Measurements from ENCODE around the gene BCHE. TPM values are rescaled to one million over a fixed set of nuclear protein-coding genes. Genes with fewer than 3 reads are reported as not detected.

The BCHE gene
- 0.19 and 0.29 TPM in 2 replicates for total RNA-seq (2014; rRNA removed)
- not detected for polyA plus RNA-seq (2012)

GRCh38 chr3:165837058-165837525 is at the start of gene BCHE:
Gene BCHE, minus strand, starts transcription at chr3:165837423. Its CDS starts 6,390 bp downstream, at chr3:165831033.
- DNase-seq (ENCODE audit: low read depth), result no peak

GRCh38 chr3:165885558-165886270 is 48.5 kb upstream of the BCHE start:
- no peak for DNase-seq (ENCODE audit: low read depth)

- no peak for DNase-seq (ENCODE audit: low read depth)
Measured at GRCh38 chr3:165884518-165884917, 47.3 kb upstream of the BCHE start.

- no peak for DNase-seq (ENCODE audit: low read depth)
Measured at GRCh38 chr3:165883863-165884478, 46.7 kb upstream of the BCHE start.

- DNase-seq (ENCODE audit: low read depth), result no peak
Measured at GRCh38 chr3:165883117-165883516, 45.9 kb upstream of the BCHE start.

- DNase-seq (ENCODE audit: low read depth), result no peak
Measured at GRCh38 chr3:165875644-165876043, 38.4 kb upstream of the BCHE start.

- DNase-seq (ENCODE audit: low read depth), result no peak
Measured at GRCh38 chr3:165874663-165875489, 37.7 kb upstream of the BCHE start.

- no peak for DNase-seq (ENCODE audit: low read depth)
Measured at GRCh38 chr3:165868088-165868487, 30.9 kb upstream of the BCHE start.

GRCh38 chr3:165859061-165859460 is 21.8 kb upstream of the BCHE start:
- no peak for DNase-seq (ENCODE audit: low read depth)

- no peak for DNase-seq (ENCODE audit: low read depth)
Measured at GRCh38 chr3:165855581-165855980, 18.4 kb upstream of the BCHE start.

GRCh38 chr3:165854696-165855095 is 17.5 kb upstream of the BCHE start:
- DNase-seq (ENCODE audit: low read depth), result no peak

GRCh38 chr3:165852711-165853110 is 15.5 kb upstream of the BCHE start:
- DNase-seq (ENCODE audit: low read depth), result no peak

GRCh38 chr3:165852191-165852590 is 15.0 kb upstream of the BCHE start:
- no peak for DNase-seq (ENCODE audit: low read depth)

GRCh38 chr3:165846056-165846455 is 8.8 kb upstream of the BCHE start:
- DNase-seq (ENCODE audit: low read depth), result no peak

- DNase-seq (ENCODE audit: low read depth), result no peak
Measured at GRCh38 chr3:165839296-165840076, 2.3 kb upstream of the BCHE start.

- no peak for DNase-seq (ENCODE audit: low read depth)
Measured at GRCh38 chr3:165837801-165838200, 578 bp upstream of the BCHE start.

- DNase-seq (ENCODE audit: low read depth), result no peak
Measured at GRCh38 chr3:165835431-165835830, 1.8 kb downstream of the BCHE start.

GRCh38 chr3:165830746-165831145 is 6.5 kb downstream of the BCHE start:
- no peak for DNase-seq (ENCODE audit: low read depth)

- DNase-seq (ENCODE audit: low read depth), result no peak
Measured at GRCh38 chr3:165827883-165828282, 9.3 kb downstream of the BCHE start.

- DNase-seq (ENCODE audit: low read depth), result no peak
Measured at GRCh38 chr3:165827233-165827632, 10.0 kb downstream of the BCHE start.

GRCh38 chr3:165820671-165821123 is 16.5 kb downstream of the BCHE start:
- no peak for DNase-seq (ENCODE audit: low read depth)
